Breast epithelium (tissue), 3 donors: ENCODE results near the gene SMARCA4.

Experiments
- CTCF ChIP-seq, 3 donors: fragments of 450-650 bp; IDR thresholded peaks; one replicate each; pipeline ENCODE4 v1.5.1; 2016 to 2017; ENCODE audit warnings: antibody characterized with exemption in 3 of 3, mild to moderate bottlenecking in 3 of 3, moderate library complexity in 3 of 3
- POLR2A ChIP-seq: fragments of 450-650 bp; IDR thresholded peaks from one replicate; pipeline ENCODE4 v1.6.1; 2016; ENCODE audit warnings: antibody characterized with exemption, mild to moderate bottlenecking, moderate library complexity
- POLR2AphosphoS5 ChIP-seq, 3 donors: sonication (generic); formaldehyde crosslinking; IDR thresholded peaks; one replicate each; pipeline ENCODE4 v1.6.1; 2017; ENCODE audit warnings: antibody characterized with exemption in 3 of 3

GRCh38 chr19:10923260-10924112 is 37.3 kb upstream of the SMARCA4 start:
- no peak for TF ChIP-seq CTCF (IDR thresholded peaks at IDR 0.05)
- no peak for TF ChIP-seq POLR2AphosphoS5 (IDR thresholded peaks at IDR 0.05)
- TF ChIP-seq POLR2A: no peak
